GM19372 (cell line): ENCODE results near the gene NFIX.

Experiments
- ATAC-seq: cut with Tn5 transposase; IDR thresholded peaks from one replicate; pipeline ENCODE4 v1.9.1; 2021; ENCODE audit warnings: mild to moderate bottlenecking, low read depth, moderate library complexity; ENCODE audit not compliant: unreplicated experiment

Gene NFIX

GRCh38 chr19:13087795-13088537, 92.7 kb downstream of the NFIX start:
- ATAC-seq: no peak

- ATAC-seq: no peak
Measured at GRCh38 chr19:13089139-13089856, 94.0 kb downstream of the NFIX start.

GRCh38 chr19:13089857-13090507, 94.7 kb downstream of the NFIX start:
- no peak for ATAC-seq

GRCh38 chr19:13090511-13091231, 95.4 kb downstream of the NFIX start:
- ATAC-seq: no peak

- no peak for ATAC-seq
Measured at GRCh38 chr19:13091400-13092157, 96.3 kb downstream of the NFIX start.

GRCh38 chr19:13092158-13092543, 96.9 kb downstream of the NFIX start:
- ATAC-seq: no peak

- no peak for ATAC-seq
Measured at GRCh38 chr19:13092606-13093235, 97.4 kb downstream of the NFIX start.

- no peak for ATAC-seq
Measured at GRCh38 chr19:13093407-13094105, 98.3 kb downstream of the NFIX start.

GRCh38 chr19:13094106-13094504, 98.8 kb downstream of the NFIX start:
- ATAC-seq: no peak

GRCh38 chr19:13094771-13095392, 99.6 kb downstream of the NFIX start:
- no peak for ATAC-seq

GRCh38 chr19:13095393-13095784, 100.1 kb downstream of the NFIX start:
- ATAC-seq: no peak

GRCh38 chr19:13095934-13096927, 101.0 kb downstream of the NFIX start:
- ATAC-seq: no peak

- no peak for ATAC-seq
Measured at GRCh38 chr19:13097033-13097462, 101.8 kb downstream of the NFIX start.

GRCh38 chr19:13097463-13098258, 102.4 kb downstream of the NFIX start:
- no peak for ATAC-seq

GRCh38 chr19:13098277-13099072, 103.2 kb downstream of the NFIX start:
- no peak for ATAC-seq
